ENCODE measurements around the gene BBS7.
A peak's percentile ranks its signal among the peaks of the same experiment; 100 is the strongest.

BBS7 gene, protein sequence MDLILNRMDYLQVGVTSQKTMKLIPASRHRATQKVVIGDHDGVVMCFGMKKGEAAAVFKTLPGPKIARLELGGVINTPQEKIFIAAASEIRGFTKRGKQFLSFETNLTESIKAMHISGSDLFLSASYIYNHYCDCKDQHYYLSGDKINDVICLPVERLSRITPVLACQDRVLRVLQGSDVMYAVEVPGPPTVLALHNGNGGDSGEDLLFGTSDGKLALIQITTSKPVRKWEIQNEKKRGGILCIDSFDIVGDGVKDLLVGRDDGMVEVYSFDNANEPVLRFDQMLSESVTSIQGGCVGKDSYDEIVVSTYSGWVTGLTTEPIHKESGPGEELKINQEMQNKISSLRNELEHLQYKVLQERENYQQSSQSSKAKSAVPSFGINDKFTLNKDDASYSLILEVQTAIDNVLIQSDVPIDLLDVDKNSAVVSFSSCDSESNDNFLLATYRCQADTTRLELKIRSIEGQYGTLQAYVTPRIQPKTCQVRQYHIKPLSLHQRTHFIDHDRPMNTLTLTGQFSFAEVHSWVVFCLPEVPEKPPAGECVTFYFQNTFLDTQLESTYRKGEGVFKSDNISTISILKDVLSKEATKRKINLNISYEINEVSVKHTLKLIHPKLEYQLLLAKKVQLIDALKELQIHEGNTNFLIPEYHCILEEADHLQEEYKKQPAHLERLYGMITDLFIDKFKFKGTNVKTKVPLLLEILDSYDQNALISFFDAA
- 7.8 to 13.6 reads per million in 2 donors for total RNA-seq

DNA sequence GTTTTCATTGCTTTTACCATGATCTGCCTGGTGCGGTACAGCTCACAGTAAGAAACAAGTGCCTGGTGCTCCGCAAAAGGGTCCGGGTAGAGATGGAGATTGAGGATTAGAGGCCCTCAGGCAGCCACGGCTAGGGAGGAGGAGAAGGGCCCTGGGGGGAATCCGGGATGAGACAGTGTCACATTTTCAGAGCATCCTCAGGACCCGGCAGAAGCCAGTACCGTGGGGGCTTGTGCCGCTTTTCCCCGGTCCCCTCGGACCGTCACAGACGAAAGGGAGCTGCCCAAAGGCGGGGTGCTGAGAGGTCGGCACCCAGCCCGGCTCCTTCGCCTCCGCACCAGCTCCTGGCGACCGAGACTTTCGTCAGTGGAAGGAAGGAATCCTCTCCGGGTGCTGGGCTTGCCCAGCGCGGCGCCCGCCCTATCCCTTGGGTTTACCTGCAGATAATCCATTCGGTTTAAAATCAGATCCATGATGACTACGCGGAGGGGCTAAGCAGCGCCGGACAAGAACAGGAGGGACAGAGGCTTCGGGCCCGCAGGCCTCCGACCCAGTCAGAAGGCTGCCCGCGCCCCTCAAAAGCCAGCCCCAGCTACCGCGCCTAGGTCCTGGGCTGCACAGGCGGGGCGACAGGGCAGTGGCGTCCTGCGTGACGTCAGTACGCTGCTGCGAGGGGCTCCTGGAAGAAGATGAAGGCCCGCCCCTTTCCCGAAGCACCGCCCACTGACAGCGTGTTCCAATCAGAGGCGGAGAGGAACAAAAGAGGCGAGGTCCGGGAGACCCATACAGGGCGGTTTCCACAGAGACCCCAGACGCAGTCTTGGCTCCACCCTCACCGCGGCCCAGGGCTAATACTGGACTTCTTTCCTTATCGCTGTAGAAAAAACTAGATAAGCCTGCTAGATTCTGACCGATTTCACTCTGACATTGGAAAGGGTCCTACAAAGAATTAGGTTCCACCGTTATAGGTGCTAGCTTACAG is at the start of gene BBS7:
TSS of gene BBS7 (minus strand) at position 634 of the 982 bp plus-strand sequence. CDS start at position 473, 161 bp downstream.
- DNase-seq, result peak; percentile 81 to 96 (median 92)

DNA sequence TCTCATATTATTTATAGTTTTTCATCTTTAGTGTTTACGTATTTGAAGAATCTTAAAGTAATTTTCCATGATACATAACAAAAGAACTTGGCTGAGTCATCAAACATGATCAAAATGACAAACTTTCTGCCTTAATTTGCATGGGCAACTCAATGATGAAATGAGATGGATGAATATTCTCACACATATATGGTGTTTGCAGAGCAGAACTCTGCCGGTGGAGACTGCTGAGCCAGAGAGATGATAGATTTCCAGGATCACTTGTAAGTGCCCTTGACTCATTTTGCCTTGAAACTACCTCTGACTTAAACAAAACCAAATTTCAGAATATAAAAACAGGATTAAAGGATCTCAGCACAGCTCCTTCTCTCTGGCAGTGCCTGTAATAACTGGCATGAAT is 43.4 kb upstream of the BBS7 start:
- no peak for DNase-seq

DNA sequence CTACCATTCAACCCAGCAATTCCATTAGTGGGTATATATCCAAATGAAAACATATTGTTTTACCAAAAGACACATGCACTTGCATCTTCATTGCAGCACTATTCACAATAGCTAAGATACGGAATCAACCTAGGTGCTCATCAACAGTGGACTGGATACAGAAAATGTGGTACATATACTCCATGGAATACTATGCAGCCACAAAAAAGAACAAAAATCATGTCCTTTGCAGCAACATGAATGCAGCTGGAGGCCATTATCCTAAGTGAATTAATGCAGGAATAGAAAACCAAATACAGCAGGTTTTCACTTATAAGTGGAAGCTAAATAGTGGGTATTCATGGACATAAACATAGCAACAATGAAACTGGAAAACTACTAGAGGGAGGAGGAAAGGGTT is 38.1 kb upstream of the BBS7 start:
- DNase-seq, result no peak

DNA sequence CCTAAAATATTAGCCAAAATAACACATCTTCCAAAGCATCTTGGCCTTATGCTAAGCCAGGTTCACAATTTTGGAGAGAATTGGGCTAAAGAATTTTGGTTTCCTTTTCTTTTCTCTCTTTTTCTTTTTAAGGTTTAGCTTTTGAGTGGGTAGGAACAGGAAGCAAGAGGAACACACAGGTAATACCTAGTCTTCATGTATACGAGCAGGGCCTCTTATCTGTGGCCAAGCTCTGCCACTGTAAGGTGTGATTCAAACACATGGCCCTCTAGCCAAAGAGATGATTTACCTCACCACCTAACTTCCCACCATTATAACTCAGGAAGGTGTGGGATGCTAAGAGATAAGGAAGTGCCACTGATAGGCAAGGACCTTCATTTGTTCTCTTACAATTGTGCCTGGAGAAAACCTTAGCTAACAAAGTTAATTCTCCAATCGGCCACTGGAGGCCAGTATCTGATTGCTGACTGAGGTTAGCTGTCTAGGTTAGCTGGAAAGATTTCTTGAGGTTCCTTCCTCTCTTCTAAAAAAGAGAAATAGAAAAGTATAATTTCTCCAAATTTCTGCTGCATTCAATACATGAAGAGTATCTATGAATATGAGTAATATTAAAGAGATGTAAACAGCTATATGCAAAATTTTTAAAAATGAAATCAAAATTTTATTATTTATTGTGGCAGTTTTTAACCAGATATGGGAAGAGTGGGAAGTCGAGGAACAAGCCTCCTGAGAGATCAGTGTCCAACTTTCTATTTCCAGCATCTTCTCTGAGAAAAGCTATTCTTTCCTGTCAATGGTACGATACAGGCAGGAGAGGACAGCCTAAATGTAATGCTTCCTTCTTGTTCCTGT is 30.1 kb upstream of the BBS7 start:
- peak in 4 of 5 experiments; percentile 4 to 57 (median 17) for DNase-seq

DNA sequence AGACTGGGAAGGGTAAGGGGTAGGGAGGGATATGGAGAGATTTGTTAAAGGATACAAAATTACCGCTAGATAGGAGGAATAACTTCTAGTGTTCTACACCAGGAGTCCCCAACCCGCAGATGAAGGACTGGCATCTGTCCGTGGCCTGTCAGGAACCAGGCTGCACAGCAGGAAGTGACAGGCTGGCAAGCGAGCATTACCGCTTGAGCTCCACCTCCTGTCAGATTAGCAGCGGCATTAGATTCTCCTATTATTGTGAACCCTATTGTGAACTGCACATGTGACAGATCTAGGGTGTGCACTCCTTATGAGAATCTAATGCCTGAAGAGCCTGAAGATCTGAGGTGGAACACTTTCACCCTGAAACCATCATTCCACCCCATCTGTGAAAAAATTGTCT is 27.9 kb upstream of the BBS7 start:
- DNase-seq, result peak in 1 of 5 experiments; percentile 47

DNA sequence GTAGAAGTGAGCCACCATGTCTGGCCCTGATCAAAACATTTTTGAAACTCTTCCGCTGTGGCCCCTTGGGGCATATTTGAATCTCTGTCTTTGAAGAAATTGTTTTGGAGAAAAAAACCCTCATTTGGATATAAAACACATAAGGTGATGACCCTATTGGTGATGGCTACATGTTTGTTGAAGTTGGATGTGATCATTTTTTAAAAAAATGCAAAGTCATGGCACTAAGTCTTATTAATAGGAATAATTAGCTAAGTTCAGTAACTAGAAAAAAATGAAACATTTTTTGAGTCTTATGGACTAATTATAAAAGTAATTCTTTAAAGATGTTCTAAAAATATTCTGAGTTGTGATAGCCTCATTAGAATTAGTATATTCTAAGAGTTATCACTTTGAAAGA is 17.9 kb upstream of the BBS7 start:
- DNase-seq, result no peak

DNA sequence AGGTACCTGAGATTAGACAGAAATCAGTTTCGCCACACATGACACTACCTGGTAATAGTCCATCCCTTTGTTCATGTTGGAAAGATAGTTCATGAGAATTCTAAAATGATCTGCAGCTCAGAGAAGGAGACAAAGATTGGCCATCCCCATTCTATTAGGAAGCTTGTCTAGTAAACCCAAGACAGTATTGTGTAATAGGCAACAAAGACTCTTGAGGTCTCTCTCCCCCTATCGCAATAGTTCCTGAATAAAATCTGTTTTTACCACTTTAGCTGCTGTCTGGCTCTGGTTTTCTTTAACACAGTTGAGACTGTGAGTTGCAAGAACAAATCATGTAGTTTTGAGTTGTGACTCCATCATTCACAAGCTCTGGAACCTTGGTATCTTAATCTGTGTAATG is 14.8 kb upstream of the BBS7 start:
- no peak for DNase-seq

DNA sequence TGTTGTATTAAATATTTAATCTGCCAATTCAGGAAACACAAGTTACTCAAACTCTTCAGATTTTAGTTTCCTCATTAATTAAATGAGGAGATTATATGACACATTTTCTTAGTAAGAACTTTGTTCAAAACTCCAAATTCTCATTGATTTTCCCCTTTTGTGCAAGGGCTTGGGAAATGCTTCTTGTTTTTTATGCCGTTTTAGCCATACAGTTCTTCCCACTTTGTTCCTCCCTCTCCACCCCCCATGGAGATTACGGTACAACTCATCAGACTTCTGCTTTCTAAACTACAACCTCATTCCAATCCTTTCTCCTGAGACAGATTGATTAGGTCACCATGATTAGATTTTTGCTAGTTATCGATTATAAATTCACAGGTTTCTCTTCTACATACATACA is 10.9 kb upstream of the BBS7 start:
- no peak for DNase-seq

DNA sequence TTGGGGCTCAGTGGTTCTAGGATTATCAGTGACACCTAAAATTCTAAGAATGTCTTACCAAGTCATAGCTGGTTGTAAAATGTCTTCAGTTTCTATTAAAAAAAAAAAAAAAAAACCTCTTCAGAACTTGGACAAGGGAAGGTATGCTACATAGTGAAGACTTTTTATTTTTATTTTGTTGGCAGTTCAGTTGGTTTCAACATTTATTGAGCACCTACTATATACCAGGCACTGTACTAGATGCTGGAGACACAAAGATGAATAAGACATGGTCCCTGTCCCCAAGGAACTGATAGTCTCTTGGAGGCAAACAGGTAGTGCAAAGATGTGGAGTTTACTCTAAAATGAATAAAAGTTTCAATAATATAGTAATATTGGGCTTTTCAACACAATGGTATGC is 8.9 kb upstream of the BBS7 start:
- no peak for DNase-seq

DNA sequence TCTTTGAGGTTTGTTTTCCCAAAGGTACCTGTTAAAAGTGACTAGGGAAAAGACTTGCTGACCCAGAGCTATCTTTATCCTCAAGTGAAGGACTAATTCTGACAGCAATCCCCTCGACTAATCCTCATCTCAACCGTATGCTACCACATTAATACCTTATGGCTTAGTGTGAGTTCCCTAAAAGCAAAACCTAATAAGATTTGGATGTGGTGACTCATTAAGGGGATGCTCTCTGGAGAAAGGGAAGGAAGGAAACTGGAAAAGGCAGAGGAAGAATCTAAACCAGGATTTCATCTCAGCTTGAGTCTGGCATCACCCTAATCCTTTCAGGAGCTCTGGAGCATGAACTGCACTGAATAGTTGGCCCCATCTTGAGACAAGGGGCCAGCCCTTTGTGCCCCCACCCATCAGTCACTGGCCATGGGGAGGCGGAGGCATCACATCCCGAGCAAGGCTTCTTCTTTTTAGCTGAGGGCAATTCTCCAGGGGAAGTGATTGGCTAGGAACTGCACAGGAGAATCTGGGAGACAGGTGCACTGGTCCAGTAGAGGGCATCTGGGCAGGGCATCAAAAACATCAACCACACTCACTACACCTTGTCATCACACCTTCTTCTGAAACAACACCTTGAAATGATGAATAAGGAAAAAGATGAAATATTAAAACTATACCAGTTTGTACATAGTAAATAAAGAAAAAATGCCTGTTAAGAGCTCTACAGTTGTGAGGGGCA is 6.9 kb upstream of the BBS7 start:
- DNase-seq, result no peak

DNA sequence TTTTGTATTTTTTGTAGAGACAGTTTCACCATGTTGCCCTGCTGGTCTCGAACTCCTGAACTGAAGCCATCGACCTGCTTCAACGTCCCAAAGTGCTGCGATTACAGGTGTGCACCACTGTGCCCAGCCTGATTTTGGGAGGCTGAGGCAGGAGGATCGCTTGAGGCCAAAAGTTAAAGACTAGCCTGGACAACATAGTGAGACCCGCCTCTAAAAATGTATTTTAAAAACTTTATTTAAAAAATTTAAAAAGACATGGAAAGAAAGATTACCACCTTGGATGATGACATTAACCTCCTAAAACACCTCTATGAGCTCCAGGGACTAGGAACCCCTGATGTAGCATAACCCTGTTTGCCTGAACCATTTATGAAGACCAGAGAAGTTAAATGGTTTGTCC is 5.8 kb upstream of the BBS7 start:
- no peak for DNase-seq

DNA sequence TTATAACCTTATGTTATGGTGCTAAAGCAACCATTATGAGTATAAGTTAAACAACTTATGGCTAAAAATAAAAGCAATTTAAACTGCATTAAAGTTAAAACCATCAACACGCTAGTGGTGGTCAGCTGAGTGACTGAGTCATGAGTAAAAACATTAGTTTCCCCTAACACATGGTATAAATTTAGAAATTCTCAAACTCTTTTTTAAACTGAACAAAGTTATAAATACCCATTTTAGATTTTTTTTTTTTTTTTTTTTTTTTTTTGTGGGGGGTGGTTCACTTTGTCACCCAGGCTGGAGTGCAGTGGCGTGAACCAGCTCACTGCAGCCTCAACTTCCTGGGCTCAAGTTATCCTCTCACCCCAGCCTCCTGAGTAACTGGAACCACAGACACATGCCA is 5.4 kb upstream of the BBS7 start:
- no peak for DNase-seq

DNA sequence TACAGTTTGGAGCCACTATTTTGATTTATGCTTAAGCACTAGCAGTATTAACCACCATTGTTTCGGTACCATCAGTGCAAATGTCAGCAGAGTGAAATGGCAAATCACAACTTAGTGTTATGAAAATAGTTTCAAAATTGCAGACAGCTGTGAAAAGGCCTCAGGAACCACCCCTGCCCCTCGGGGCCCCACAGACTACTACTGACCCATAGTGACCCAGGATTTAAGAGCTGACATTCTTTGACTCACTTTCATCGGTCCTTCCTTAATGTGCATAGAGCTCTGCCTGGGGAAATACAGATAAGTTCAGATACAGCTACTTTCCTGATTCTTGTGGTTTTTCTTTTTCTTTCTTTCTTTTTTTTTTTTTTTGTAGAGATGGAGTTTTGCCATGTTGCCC is 3.3 kb upstream of the BBS7 start:
- no peak for DNase-seq

DNA sequence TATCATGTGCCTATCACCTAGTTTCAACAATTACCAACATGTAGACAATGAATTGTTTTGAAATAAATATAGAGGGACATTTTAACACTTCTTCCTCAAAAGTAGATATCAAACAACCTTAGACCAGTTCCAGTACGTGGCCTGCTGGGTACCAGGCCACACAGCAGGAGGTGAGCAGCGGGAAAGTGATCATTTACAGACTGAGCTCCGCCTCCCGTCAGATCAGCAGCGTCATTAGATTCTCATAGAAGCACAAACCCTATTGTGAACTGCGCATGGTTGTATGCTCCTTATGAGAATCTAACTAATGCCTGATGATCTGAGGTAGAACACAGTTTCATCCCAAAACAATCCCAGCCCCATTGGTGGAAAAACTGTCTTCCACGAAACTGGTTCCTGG is 6.5 kb downstream of the BBS7 start:
- no peak for DNase-seq

DNA sequence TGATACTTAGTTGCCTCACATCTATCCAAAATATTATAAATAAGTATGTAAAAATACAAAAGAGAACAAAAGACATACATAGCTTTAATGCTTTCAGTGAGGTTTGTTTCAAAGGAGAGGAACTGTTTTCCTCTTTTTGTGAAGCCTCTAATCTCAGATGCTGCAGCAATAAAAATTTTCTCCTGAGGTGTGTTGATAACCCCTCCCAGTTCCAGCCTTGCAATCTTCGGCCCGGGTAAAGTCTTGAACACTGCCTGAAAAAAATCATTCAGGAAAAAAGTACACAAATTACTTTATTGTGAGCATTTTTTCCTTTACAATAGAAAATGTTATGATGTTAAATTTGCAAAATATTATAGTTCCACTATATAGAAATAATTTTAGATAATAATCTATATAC is 8.8 kb downstream of the BBS7 start:
- DNase-seq, result no peak

DNA sequence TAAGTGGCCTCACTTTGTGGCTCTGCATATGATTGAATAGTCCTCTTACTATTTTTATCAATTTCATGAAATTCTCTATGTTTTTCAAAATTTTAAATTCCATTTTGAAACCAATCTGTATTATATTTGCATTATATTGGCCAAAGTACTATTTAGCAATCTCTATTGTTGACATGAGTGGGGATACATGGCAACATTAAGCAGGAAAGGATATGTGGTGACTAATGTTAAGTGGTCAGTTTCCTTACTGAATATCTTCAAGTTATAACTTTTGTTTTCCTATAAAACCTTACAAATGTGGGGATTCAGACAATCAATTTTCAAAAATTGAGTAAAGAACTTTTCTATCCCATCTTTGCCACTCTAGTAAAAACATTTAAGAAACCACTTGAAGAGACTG is 10.2 kb downstream of the BBS7 start:
- DNase-seq, result no peak

DNA sequence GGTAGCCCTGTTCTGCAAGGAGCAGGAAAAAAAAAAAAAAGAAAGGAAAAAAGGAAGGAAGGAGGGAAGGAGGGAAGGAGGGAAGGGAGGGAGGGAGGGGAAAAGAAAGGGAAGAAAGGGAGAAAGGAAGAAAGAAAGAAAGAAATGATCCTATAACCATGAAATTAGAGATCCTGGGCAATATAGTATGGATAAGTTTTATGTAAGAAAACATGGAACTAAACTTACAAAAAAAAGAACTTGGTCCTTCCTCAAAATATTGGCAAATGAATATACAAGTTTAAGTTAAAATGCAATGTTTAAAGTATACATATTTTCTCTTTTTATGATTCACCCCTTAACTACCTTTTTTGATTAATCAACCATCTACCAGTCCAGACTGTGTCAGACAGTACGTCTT is 18.9 kb downstream of the BBS7 start:
- DNase-seq, result no peak

DNA sequence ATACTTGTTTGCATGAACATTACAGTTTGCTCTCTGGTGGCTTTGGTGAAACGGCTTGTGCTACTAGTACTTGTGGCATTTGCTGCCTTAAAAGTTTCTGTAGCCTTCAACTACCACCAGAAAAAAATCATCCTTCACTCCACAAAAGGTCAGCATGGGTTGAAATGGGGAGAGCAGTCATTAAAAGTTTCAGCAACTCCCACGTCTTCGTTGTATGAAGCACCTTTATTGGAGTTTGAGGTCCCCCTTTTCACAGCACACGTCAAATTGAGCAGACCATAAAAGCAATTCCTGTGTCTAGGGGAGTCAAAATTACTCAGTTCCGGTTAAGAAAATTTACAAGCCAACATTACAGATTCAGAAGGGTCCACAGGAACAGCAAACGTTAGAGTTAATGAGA is 23.6 kb downstream of the BBS7 start:
- DNase-seq, result peak in 1 of 5 experiments; percentile 32

DNA sequence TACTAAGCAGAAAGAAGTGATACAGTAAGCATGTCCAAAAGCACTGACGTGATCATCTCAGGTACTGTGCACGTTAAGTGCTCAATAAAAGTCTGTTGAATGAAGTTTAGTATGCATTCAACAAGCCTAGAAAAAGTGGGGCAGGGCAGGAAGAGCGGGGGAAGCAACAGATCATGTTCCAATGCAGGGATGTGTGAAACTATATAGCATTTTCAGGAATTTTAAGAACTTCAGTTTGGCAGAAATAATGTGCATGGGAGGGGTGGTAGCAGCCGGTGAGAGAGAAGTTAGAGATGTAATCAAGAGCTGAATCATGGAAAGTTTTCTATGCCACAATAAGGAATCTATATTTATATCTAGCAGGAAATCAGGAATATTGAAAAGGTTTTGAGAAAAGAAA is 27.4 kb downstream of the BBS7 start:
- DNase-seq, result no peak

DNA sequence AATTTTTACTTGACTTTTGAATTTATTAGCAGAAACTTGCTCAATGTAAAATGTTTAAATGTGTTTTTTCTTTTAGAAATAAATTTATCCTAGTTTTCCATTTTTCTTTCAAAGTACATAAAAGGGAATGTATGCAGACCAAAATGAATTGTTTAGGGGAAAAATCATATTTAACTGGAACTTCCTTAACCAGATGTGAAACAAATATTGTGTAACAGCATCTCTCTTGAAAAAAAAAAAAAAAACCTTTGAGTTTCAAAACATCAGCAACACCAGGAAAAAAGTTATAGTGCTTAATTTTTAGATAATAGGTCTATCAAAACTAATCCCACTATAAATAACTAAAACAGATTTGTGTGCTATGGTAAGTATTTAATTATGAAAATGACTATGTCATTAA is 32.1 kb downstream of the BBS7 start:
- no peak for DNase-seq

DNA sequence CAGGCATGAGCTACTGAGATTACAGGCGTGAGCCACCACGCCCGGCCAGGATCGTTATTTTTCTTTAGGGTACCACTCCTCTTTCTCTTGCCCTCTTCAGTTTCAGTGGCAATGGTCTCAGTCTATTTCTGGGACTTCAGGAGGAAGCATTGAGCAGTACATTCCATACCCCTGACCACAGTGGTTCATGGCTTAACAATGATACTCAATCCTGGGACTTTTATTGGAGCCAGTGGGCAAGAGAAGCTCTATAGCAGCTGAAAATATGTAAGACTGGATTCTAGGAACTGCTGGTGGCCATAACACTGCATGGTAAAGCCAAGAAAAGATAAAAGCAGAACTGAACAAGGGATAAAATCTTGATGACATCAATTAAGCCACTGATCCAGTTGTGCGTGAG is 40.8 kb downstream of the BBS7 start:
- DNase-seq, result no peak
